HepG2 (cell line): Measurements from ENCODE around the gene GMPPA. TPM values are rescaled to one million over a fixed set of nuclear protein-coding genes. Genes with fewer than 3 reads are reported as not detected.

ENCODE experiments used
- CBX1 ChIP-seq: IDR thresholded peaks from one replicate; pipeline ENCODE4 v1.6.1; 2016; ENCODE audit warnings: antibody characterized with exemption, low read depth
- EEA1 ChIP-seq: sonication (generic); formaldehyde crosslinking; IDR thresholded peaks from 2 replicates; pipeline ENCODE4 v1.5.1; 2020; ENCODE audit warnings: mild to moderate bottlenecking, missing genetic modification reagents, borderline replicate concordance
- EED ChIP-seq: sonication (generic); formaldehyde crosslinking; IDR thresholded peaks from 2 replicates; pipeline ENCODE4 v1.5.0; 2020; ENCODE audit warnings: mild to moderate bottlenecking, missing genetic modification reagents
- FOSL1 ChIP-seq: sonication (generic); formaldehyde crosslinking; IDR thresholded peaks from 2 replicates; pipeline ENCODE4 v1.9.0; 2021; ENCODE audit warnings: missing genetic modification reagents, borderline replicate concordance
- HDAC2 ChIP-seq: sonication (generic); formaldehyde crosslinking; IDR thresholded peaks from 2 replicates; pipeline ENCODE4 v1.4.0; 2020; ENCODE audit warnings: missing genetic modification reagents
- HES4 ChIP-seq: sonication (generic); formaldehyde crosslinking; IDR thresholded peaks from 2 replicates; pipeline ENCODE4 v1.9.0; 2021; ENCODE audit warnings: mild to moderate bottlenecking, missing genetic modification reagents, borderline replicate concordance
- HNRNPL ChIP-seq: fragments of 200-400 bp; formaldehyde crosslinking; IDR thresholded peaks from 2 replicates; pipeline ENCODE4 v1.6.1; 2017; ENCODE audit warnings: mild to moderate bottlenecking, low read depth, low read length
- HNRNPLL ChIP-seq: fragments of 200-400 bp; formaldehyde crosslinking; IDR thresholded peaks from 2 replicates; pipeline ENCODE4 v1.6.1; 2017; ENCODE audit warnings: mild to moderate bottlenecking, low read depth, low read length; ENCODE audit not compliant: poor library complexity, severe bottlenecking
- HOXA5 ChIP-seq: sonication (generic); formaldehyde crosslinking; IDR thresholded peaks from 2 replicates; pipeline ENCODE4 v1.4.0; 2020; ENCODE audit warnings: missing genetic modification reagents
- KAT7 ChIP-seq: IDR thresholded peaks from 2 replicates; pipeline ENCODE4 v1.6.1; 2018; ENCODE audit warnings: borderline replicate concordance, missing compliant biosample characterization
- KLF6 ChIP-seq: IDR thresholded peaks from 2 replicates; pipeline ENCODE4 v1.8.0; 2016; ENCODE audit warnings: missing biosample characterization, missing genetic modification reagents
- MLLT10 ChIP-seq: sonication (generic); formaldehyde crosslinking; IDR thresholded peaks from 2 replicates; pipeline ENCODE4 v1.4.0; 2020; ENCODE audit warnings: missing genetic modification reagents
- MYNN ChIP-seq: sonication (generic); formaldehyde crosslinking; IDR thresholded peaks from 2 replicates; pipeline ENCODE4 v1.4.0; 2020; ENCODE audit warnings: mild to moderate bottlenecking, low read depth, missing genetic modification reagents
- RXRA ChIP-seq: sonication (generic); formaldehyde crosslinking; IDR thresholded peaks from 2 replicates; pipeline ENCODE4 v1.5.1; 2020; ENCODE audit warnings: missing genetic modification reagents
- RXRB ChIP-seq: IDR thresholded peaks from 2 replicates; pipeline ENCODE4 v1.6.1; 2016; ENCODE audit warnings: borderline replicate concordance, missing genetic modification reagents, missing compliant biosample characterization
- SIN3A ChIP-seq: IDR thresholded peaks from 2 replicates; pipeline ENCODE4 v1.6.1; 2011; ENCODE audit warnings: low read depth, mild to moderate bottlenecking, control low read depth, low read length, borderline replicate concordance
- SP5 ChIP-seq: IDR thresholded peaks from 2 replicates; pipeline ENCODE4 v1.6.1; 2016; ENCODE audit warnings: low read depth, borderline replicate concordance
- ZMYM2 ChIP-seq: sonication (generic); formaldehyde crosslinking; IDR thresholded peaks from 2 replicates; pipeline ENCODE4 v1.8.0; 2022; ENCODE audit warnings: mild to moderate bottlenecking, missing genetic modification reagents
- ZNF205 ChIP-seq: IDR thresholded peaks from 2 replicates; pipeline ENCODE4 v1.6.1; 2018; ENCODE audit warnings: missing biosample characterization, missing genetic modification reagents
- ZNF567 ChIP-seq: sonication (generic); formaldehyde crosslinking; IDR thresholded peaks from 2 replicates; pipeline ENCODE4 v1.8.1; 2023; ENCODE audit warnings: mild to moderate bottlenecking, missing genetic modification reagents, borderline replicate concordance
- ZNF891 ChIP-seq: sonication (generic); formaldehyde crosslinking; IDR thresholded peaks from 2 replicates; pipeline ENCODE4 v1.5.0; 2020; ENCODE audit warnings: mild to moderate bottlenecking, missing genetic modification reagents
- polyA plus RNA-seq, 8 experiments: library from polyadenylated mRNA; depleted of rRNA in 3 of 8; stranded (reverse) in 7 of 8; unstranded in 1 of 8; fragments of >200 nt; fragmentation: Illumina TruSeq in 4 of 8; extraction: Trizol in 4 of 8; gene quantifications; 2 replicates each; pipeline versions ENCODE4 v1.2.1 to v1.2.3, GENCODE V29; 2011 to 2016; ENCODE audit warnings: low read depth in 4 of 8, missing spikeins in 1 of 8, mixed read lengths in 1 of 8; ENCODE audit not compliant: insufficient read depth in 1 of 8
- total RNA-seq, 5 experiments: library from RNA; depleted of rRNA; stranded (reverse); fragments of >200 nt; fragmentation: Illumina TruSeq; extraction: Trizol; gene quantifications; 2 replicates each; pipeline ENCODE4 v1.2.3, GENCODE V29; 2016; ENCODE audit warnings: low read depth in 1 of 5
- TF ChIP-seq, protein P1 (sequence below): sonication (generic); formaldehyde crosslinking; IDR thresholded peaks from 2 replicates; pipeline ENCODE4 v1.4.0; 2020; ENCODE audit warnings: missing genetic modification reagents
- TF ChIP-seq, protein P2 (sequence below): sonication (generic); formaldehyde crosslinking; IDR thresholded peaks from 2 replicates; pipeline ENCODE4 v1.4.0; 2020; ENCODE audit warnings: mild to moderate bottlenecking, missing genetic modification reagents
- TF ChIP-seq, protein P3 (sequence below): sonication (generic); formaldehyde crosslinking; IDR thresholded peaks from 2 replicates; pipeline ENCODE4 v1.8.0; 2022; ENCODE audit warnings: low read depth, missing genetic modification reagents

Gene GMPPA
- total and polyA plus RNA-seq, 2 of the 13 experiments (the other 11 are each of a cell fraction or from before 2014, with no cell fraction given), result 81.1 to 106 TPM

DNA sequence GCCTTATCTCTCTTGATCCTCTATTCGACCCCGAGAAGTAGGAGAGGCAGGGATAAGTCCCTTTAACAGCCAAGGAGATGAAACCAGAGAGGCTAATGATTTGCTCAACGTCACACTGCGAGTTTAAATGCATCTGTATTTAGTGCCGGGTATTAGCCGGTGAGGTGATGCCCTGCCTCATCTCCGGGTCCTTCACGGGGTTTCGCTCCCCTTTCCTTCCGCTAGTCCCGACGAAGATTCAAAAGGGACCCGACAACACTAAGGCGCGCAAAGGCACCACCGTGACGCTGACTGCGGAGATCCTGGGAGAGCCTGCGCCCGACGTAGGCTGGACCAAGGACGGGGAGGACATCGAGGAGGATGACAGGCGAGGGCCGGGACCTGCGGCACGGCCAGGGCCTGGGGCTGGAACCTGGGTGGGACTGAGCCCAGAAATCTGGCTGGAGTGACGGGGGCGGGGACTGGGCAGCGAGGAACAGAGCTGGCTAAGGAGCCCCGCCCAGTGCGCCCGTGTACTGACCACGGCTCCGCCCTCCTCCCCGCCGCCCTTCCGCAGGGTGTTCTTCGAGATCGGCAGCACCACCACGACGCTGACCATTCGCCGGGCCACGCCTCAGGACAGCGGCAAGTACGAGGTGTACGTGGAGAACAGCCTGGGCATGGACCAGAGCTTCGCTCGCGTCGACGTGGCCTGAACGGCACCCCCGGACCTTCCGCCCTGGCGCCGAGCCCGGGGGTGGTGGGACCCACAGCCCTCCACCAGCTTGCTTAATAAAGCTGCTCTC is 1.0 kb upstream of the GMPPA start (continued):
- TF ChIP-seq, protein P1, sequence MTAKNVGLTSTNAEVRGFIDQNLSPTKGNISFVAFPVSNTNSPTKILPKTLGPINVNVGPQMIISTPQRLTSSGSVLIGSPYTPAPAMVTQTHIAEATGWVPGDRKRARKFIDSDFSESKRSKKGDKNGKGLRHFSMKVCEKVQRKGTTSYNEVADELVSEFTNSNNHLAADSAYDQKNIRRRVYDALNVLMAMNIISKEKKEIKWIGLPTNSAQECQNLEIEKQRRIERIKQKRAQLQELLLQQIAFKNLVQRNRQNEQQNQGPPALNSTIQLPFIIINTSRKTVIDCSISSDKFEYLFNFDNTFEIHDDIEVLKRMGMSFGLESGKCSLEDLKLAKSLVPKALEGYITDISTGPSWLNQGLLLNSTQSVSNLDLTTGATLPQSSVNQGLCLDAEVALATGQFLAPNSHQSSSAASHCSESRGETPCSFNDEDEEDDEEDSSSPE, result peak; percentile 53; the same call in 1 of the 2 replicates
- TF ChIP-seq HES4 (CRISPR knock-in tag) (peak; percentile 36; the same call in 1 of the 2 replicates), MLLT10 (CRISPR knock-in tag) (no peak), HOXA5 (CRISPR knock-in tag) (no peak), KLF6 (CRISPR knock-in tag) (peak; percentile 82), SIN3A (0 out of 2 replicates have a peak, but pooled peaks have one; percentile 35), ZNF567 (CRISPR knock-in tag) (peak; percentile 54; the same call in 1 of the 2 replicates), MYNN (0 out of 2 replicates have a peak, but pooled peaks have one; percentile 81), FOSL1 (CRISPR knock-in tag) (no peak), RXRB (CRISPR knock-in tag) (peak; percentile 0; the same call in 1 of the 2 replicates), HDAC2 (CRISPR knock-in tag) (peak; percentile 27; the same call in 1 of the 2 replicates), CBX1 (no peak), EED (CRISPR knock-in tag) (peak; percentile 90; the same call in 1 of the 2 replicates), HNRNPL (0 out of 2 replicates have a peak, but pooled peaks have one; percentile 37), ZMYM2 (CRISPR knock-in tag) (peak; percentile 95), HNRNPLL (peak; percentile 97), RXRA (CRISPR knock-in tag) (no peak; the same call in 1 of the 2 replicates), EEA1 (CRISPR knock-in tag) (0 out of 2 replicates have a peak, but pooled peaks have one; percentile 47), KAT7 (CRISPR knock-in tag) (no peak; the same call in 1 of the 2 replicates), SP5 (peak; percentile 84), ZNF891 (CRISPR knock-in tag) (peak; percentile 87; the same call in 1 of the 2 replicates), ZNF205 (0 out of 2 replicates have a peak, but pooled peaks have one; percentile 30)
- TF ChIP-seq, protein P2, sequence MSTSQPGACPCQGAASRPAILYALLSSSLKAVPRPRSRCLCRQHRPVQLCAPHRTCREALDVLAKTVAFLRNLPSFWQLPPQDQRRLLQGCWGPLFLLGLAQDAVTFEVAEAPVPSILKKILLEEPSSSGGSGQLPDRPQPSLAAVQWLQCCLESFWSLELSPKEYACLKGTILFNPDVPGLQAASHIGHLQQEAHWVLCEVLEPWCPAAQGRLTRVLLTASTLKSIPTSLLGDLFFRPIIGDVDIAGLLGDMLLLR (CRISPR knock-in tag), result peak; percentile 67; the same call in 1 of the 2 replicates
- TF ChIP-seq, protein P3, sequence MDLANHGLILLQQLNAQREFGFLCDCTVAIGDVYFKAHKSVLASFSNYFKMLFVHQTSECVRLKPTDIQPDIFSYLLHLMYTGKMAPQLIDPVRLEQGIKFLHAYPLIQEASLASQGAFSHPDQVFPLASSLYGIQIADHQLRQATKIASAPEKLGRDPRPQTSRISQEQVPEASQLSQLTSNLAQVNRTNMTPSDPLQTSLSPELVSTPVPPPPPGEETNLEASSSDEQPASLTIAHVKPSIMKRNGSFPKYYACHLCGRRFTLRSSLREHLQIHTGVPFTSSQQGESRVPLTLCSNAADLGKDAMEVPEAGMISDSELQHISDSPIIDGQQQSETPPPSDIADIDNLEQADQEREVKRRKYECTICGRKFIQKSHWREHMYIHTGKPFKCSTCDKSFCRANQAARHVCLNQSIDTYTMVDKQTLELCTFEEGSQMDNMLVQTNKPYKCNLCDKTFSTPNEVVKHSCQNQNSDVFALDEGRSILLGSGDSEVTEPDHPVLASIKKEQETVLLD (CRISPR knock-in tag), result 0 out of 2 replicates have a peak, but pooled peaks have one; percentile 27
